NAMALWA (cell line): Measurements from ENCODE around the gene OR4D10.

Experiments used
- DNase-seq: peaks from one replicate; pipeline ENCODE4 v3.0.0-alpha.2; 2015; ENCODE audit warnings: low spot score

OR4D10 gene

GRCh38 chr11:59528711-59529110 lies 55.6 kb downstream of the OR4D10 start:
- no peak for DNase-seq
